ENCODE results near the gene ELMO3.
A peak's percentile ranks its signal among the peaks of the same experiment; 100 is the strongest.

ELMO3 gene

GRCh38 chr16:67236563-67237395 lies 37.8 kb downstream of the ELMO3 start:
- DNase-seq (ENCODE audit: insufficient read length, low spot score) = peak; percentile 91
- FAIRE-seq = peak; percentile 62
- no peak for TF ChIP-seq SPI1 (IDR thresholded peaks at IDR 0.05; ENCODE audit: low read depth, low read length)
- no peak for TF ChIP-seq POLR2A (IDR thresholded peaks at IDR 0.05; ENCODE audit: low read depth, low read length)
- TF ChIP-seq TAF1 (IDR thresholded peaks at IDR 0.05; ENCODE audit: low read depth, low read length) = no peak
- TF ChIP-seq PAX5 (IDR thresholded peaks at IDR 0.05; ENCODE audit: insufficient read depth, low read length, severe bottlenecking) = no peak
- no peak for TF ChIP-seq POLR2AphosphoS5 (IDR thresholded peaks at IDR 0.05; ENCODE audit: low read depth, low read length)
- TF ChIP-seq POU2F2 (IDR thresholded peaks at IDR 0.05; ENCODE audit: low read depth, low read length) = no peak

GRCh38 chr16:67237396-67238277 lies 38.7 kb downstream of the ELMO3 start:
- FAIRE-seq = no peak
- DNase-seq (ENCODE audit: insufficient read length, low spot score) = no peak
- TF ChIP-seq POLR2A (IDR thresholded peaks at IDR 0.05; ENCODE audit: low read depth, low read length) (0 out of 2 replicates have a peak, but pooled peaks have one; percentile 2), TAF1 (IDR thresholded peaks at IDR 0.05; ENCODE audit: low read depth, low read length) (no peak)

GRCh38 chr16:67238278-67238575 lies 39.3 kb downstream of the ELMO3 start:
- no peak for TF ChIP-seq POLR2A (IDR thresholded peaks at IDR 0.05; ENCODE audit: low read depth, low read length)
- TF ChIP-seq SPI1 (IDR thresholded peaks at IDR 0.05; ENCODE audit: low read depth, low read length) = no peak
- no peak for TF ChIP-seq PAX5 (IDR thresholded peaks at IDR 0.05; ENCODE audit: insufficient read depth, low read length, severe bottlenecking)
- no peak for TF ChIP-seq POU2F2 (IDR thresholded peaks at IDR 0.05; ENCODE audit: low read depth, low read length)
- TF ChIP-seq POLR2AphosphoS5 (IDR thresholded peaks at IDR 0.05; ENCODE audit: low read depth, low read length) = no peak
- no peak for TF ChIP-seq TAF1 (IDR thresholded peaks at IDR 0.05; ENCODE audit: low read depth, low read length)
- DNase-seq (ENCODE audit: insufficient read length, low spot score) (no peak), FAIRE-seq (no peak)

- no peak for FAIRE-seq
- no peak for TF ChIP-seq POU2F2 (IDR thresholded peaks at IDR 0.05; ENCODE audit: low read depth, low read length)
- TF ChIP-seq SPI1 (IDR thresholded peaks at IDR 0.05; ENCODE audit: low read depth, low read length) = no peak
- TF ChIP-seq POLR2AphosphoS5 (IDR thresholded peaks at IDR 0.05; ENCODE audit: low read depth, low read length) = no peak
- TF ChIP-seq PAX5 (IDR thresholded peaks at IDR 0.05; ENCODE audit: insufficient read depth, low read length, severe bottlenecking) = no peak
- no peak for TF ChIP-seq TAF1 (IDR thresholded peaks at IDR 0.05; ENCODE audit: low read depth, low read length)
- DNase-seq (ENCODE audit: insufficient read length, low spot score) = no peak
Observed at GRCh38 chr16:67238806-67239470, 40.0 kb downstream of the ELMO3 start.

- no peak for DNase-seq (ENCODE audit: insufficient read length, low spot score)
- FAIRE-seq = no peak
- no peak for TF ChIP-seq POLR2A (IDR thresholded peaks at IDR 0.05; ENCODE audit: low read depth, low read length)
- no peak for TF ChIP-seq SPI1 (IDR thresholded peaks at IDR 0.05; ENCODE audit: low read depth, low read length)
- TF ChIP-seq POLR2AphosphoS5 (IDR thresholded peaks at IDR 0.05; ENCODE audit: low read depth, low read length) = no peak
- TF ChIP-seq TAF1 (IDR thresholded peaks at IDR 0.05; ENCODE audit: low read depth, low read length) = no peak
- TF ChIP-seq POU2F2 (IDR thresholded peaks at IDR 0.05; ENCODE audit: low read depth, low read length) = no peak
- no peak for TF ChIP-seq PAX5 (IDR thresholded peaks at IDR 0.05; ENCODE audit: insufficient read depth, low read length, severe bottlenecking)
Observed at GRCh38 chr16:67240506-67240905, 41.6 kb downstream of the ELMO3 start.

GRCh38 chr16:67241008-67241900 lies 42.3 kb downstream of the ELMO3 start:
- no peak for TF ChIP-seq PAX5 (IDR thresholded peaks at IDR 0.05; ENCODE audit: insufficient read depth, low read length, severe bottlenecking)
- TF ChIP-seq TAF1 (IDR thresholded peaks at IDR 0.05; ENCODE audit: low read depth, low read length) = no peak
- no peak for TF ChIP-seq SPI1 (IDR thresholded peaks at IDR 0.05; ENCODE audit: low read depth, low read length)
- no peak for TF ChIP-seq POLR2A (IDR thresholded peaks at IDR 0.05; ENCODE audit: low read depth, low read length)
- no peak for TF ChIP-seq POLR2AphosphoS5 (IDR thresholded peaks at IDR 0.05; ENCODE audit: low read depth, low read length)
- no peak for TF ChIP-seq POU2F2 (IDR thresholded peaks at IDR 0.05; ENCODE audit: low read depth, low read length)
- DNase-seq (ENCODE audit: insufficient read length, low spot score) (no peak), FAIRE-seq (no peak)

- TF ChIP-seq POU2F2 (IDR thresholded peaks at IDR 0.05; ENCODE audit: low read depth, low read length) (no peak), PAX5 (IDR thresholded peaks at IDR 0.05; ENCODE audit: insufficient read depth, low read length, severe bottlenecking) (no peak), POLR2AphosphoS5 (IDR thresholded peaks at IDR 0.05; ENCODE audit: low read depth, low read length) (no peak), SPI1 (IDR thresholded peaks at IDR 0.05; ENCODE audit: low read depth, low read length) (no peak), TAF1 (IDR thresholded peaks at IDR 0.05; ENCODE audit: low read depth, low read length) (no peak), POLR2A (IDR thresholded peaks at IDR 0.05; ENCODE audit: low read depth, low read length) (no peak)
- DNase-seq (ENCODE audit: insufficient read length, low spot score) (no peak), FAIRE-seq (no peak)
Observed at GRCh38 chr16:67242138-67242730, 43.3 kb downstream of the ELMO3 start.

GRCh38 chr16:67243481-67243880 lies 44.5 kb downstream of the ELMO3 start:
- DNase-seq (ENCODE audit: insufficient read length, low spot score) (no peak), FAIRE-seq (no peak)
- no peak for TF ChIP-seq TAF1 (IDR thresholded peaks at IDR 0.05; ENCODE audit: low read depth, low read length)
- TF ChIP-seq SPI1 (IDR thresholded peaks at IDR 0.05; ENCODE audit: low read depth, low read length) = no peak
- TF ChIP-seq POLR2A (IDR thresholded peaks at IDR 0.05; ENCODE audit: low read depth, low read length) = no peak
- no peak for TF ChIP-seq PAX5 (IDR thresholded peaks at IDR 0.05; ENCODE audit: insufficient read depth, low read length, severe bottlenecking)
- no peak for TF ChIP-seq POLR2AphosphoS5 (IDR thresholded peaks at IDR 0.05; ENCODE audit: low read depth, low read length)
- TF ChIP-seq POU2F2 (IDR thresholded peaks at IDR 0.05; ENCODE audit: low read depth, low read length) = no peak
